HepG2 (cell line): ENCODE data around the gene RNASE8. TPM values are rescaled to one million over a fixed set of nuclear protein-coding genes. Genes with fewer than 3 reads are reported as not detected.
A peak's percentile ranks its signal among the peaks of the same experiment; 100 is the strongest.

ENCODE experiments used
- FOXM1 ChIP-seq: sonication (generic); formaldehyde crosslinking; IDR thresholded peaks from 2 replicates; pipeline ENCODE4 v1.5.0; 2020; ENCODE audit warnings: missing genetic modification reagents
- NFKB2 ChIP-seq: sonication (generic); formaldehyde crosslinking; IDR thresholded peaks from 2 replicates; pipeline ENCODE4 v1.4.0; 2020; ENCODE audit warnings: missing genetic modification reagents, borderline replicate concordance
- XRCC5 ChIP-seq: fragments of 200-400 bp; formaldehyde crosslinking; optimal IDR thresholded peaks from 2 replicates; pipeline ENCODE3; 2017; ENCODE audit warnings: mild to moderate bottlenecking, low read length
- ZMAT3 ChIP-seq: sonication (generic); formaldehyde crosslinking; conservative IDR thresholded peaks from 2 replicates; pipeline ENCODE4 v1.7.0; 2021; ENCODE audit warnings: missing genetic modification reagents
- ZMYM3 ChIP-seq: sonication (generic); formaldehyde crosslinking; IDR thresholded peaks from 2 replicates; pipeline ENCODE4 v1.5.1; 2020; ENCODE audit warnings: mild to moderate bottlenecking, missing genetic modification reagents
- ZNF3 ChIP-seq: IDR thresholded peaks from 2 replicates; pipeline ENCODE4 v1.7.0; 2017; ENCODE audit warnings: inconsistent platforms
- ZNF432 ChIP-seq: sonication (generic); formaldehyde crosslinking; IDR thresholded peaks from 2 replicates; pipeline ENCODE4 v1.5.0; 2020; ENCODE audit warnings: missing genetic modification reagents, mild to moderate bottlenecking, borderline replicate concordance
- ZNF556 ChIP-seq: sonication (generic); formaldehyde crosslinking; IDR thresholded peaks from 2 replicates; pipeline ENCODE4 v1.4.0; 2020; ENCODE audit warnings: mild to moderate bottlenecking, missing genetic modification reagents, borderline replicate concordance
- ZNF777 ChIP-seq: sonication (generic); formaldehyde crosslinking; IDR thresholded peaks from 2 replicates; pipeline ENCODE4 v1.4.0; 2020; ENCODE audit warnings: missing genetic modification reagents
- ZSCAN9 ChIP-seq: IDR thresholded peaks from 2 replicates; pipeline ENCODE4 v1.6.1; 2016; ENCODE audit warnings: borderline replicate concordance
- polyA plus RNA-seq, 8 experiments: library from polyadenylated mRNA; depleted of rRNA in 3 of 8; stranded (reverse) in 7 of 8; unstranded in 1 of 8; fragments of >200 nt; fragmentation: Illumina TruSeq in 4 of 8; extraction: Trizol in 4 of 8; gene quantifications; 2 replicates each; pipeline versions ENCODE4 v1.2.1 to v1.2.3, GENCODE V29; 2011 to 2016; ENCODE audit warnings: low read depth in 4 of 8, missing spikeins in 1 of 8, mixed read lengths in 1 of 8; ENCODE audit not compliant: insufficient read depth in 1 of 8
- total RNA-seq, 5 experiments: library from RNA; depleted of rRNA; stranded (reverse); fragments of >200 nt; fragmentation: Illumina TruSeq; extraction: Trizol; gene quantifications; 2 replicates each; pipeline ENCODE4 v1.2.3, GENCODE V29; 2016; ENCODE audit warnings: low read depth in 1 of 5
- TF ChIP-seq, protein P1 (sequence below): sonication (generic); formaldehyde crosslinking; IDR thresholded peaks from 2 replicates; pipeline ENCODE4 v1.5.0; 2020; ENCODE audit warnings: mild to moderate bottlenecking, missing genetic modification reagents
- TF ChIP-seq, protein P2 (sequence below), 2 experiments: fragments of 450-650 bp in 1 of 2; sonication (generic) in 1 of 2; formaldehyde crosslinking in 1 of 2; IDR thresholded peaks; 2 replicates each; pipeline versions ENCODE4 v1.6.1 to v1.8.0; 2016 to 2022; ENCODE audit warnings: antibody characterized with exemption in 1 of 2, mild to moderate bottlenecking in 1 of 2, missing genetic modification reagents in 1 of 2
- TF ChIP-seq, protein P3 (sequence below): sonication (generic); formaldehyde crosslinking; IDR thresholded peaks from 2 replicates; pipeline ENCODE4 v1.4.0; 2020; ENCODE audit warnings: missing genetic modification reagents

RNASE8 gene
- total and polyA plus RNA-seq, 2 of the 13 experiments (the other 11 are each of a cell fraction or from before 2014, with no cell fraction given): not detected

DNA sequence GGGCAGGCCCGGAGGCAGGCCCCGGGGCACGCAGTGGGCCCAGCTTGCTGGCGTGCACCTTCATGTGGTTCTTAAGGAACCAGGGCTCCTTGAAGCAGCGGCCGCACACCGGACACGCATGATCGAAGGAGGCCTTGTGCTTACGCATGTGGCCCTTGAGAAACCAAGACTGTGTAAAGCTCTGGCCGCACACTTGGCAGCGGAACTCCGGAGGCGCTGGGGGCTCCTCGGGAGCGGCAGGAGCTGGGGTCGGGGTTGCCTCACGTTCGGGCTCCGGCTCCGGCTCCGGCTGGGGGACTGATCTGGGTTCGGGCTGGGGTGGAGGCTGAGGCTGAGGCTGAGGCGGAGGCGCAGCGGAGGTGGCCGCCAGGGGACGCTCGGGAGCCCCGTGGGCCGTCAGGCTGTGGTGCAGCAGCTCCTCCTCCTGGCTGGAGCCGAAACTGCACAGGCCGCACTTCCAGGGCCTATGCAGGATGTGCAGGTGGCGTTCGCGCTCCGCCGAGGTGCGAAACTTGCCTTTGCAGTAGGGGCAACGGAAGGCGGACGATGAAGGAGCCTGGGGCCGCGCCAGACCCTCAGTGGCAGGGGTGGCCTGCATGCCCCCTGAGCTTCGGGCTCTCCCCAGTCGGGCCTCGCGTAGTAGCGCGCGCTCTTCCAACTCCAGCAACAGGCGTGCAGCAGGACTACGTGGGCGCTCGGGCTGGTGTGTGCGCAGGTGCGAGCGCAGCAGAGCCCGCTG is 34.8 kb downstream of the RNASE8 start (continued):
- TF ChIP-seq ZMYM3: peak; percentile 59; the same call in 1 of the 2 replicates
- TF ChIP-seq NFKB2 (CRISPR knock-in tag): peak; percentile 85; the same call in 1 of the 2 replicates
- TF ChIP-seq ZNF432 (CRISPR knock-in tag): no peak
- peak; percentile 99 for TF ChIP-seq ZNF556 (CRISPR knock-in tag)
- TF ChIP-seq ZNF777: no peak; the same call in 1 of the 2 replicates
- TF ChIP-seq, protein P1, sequence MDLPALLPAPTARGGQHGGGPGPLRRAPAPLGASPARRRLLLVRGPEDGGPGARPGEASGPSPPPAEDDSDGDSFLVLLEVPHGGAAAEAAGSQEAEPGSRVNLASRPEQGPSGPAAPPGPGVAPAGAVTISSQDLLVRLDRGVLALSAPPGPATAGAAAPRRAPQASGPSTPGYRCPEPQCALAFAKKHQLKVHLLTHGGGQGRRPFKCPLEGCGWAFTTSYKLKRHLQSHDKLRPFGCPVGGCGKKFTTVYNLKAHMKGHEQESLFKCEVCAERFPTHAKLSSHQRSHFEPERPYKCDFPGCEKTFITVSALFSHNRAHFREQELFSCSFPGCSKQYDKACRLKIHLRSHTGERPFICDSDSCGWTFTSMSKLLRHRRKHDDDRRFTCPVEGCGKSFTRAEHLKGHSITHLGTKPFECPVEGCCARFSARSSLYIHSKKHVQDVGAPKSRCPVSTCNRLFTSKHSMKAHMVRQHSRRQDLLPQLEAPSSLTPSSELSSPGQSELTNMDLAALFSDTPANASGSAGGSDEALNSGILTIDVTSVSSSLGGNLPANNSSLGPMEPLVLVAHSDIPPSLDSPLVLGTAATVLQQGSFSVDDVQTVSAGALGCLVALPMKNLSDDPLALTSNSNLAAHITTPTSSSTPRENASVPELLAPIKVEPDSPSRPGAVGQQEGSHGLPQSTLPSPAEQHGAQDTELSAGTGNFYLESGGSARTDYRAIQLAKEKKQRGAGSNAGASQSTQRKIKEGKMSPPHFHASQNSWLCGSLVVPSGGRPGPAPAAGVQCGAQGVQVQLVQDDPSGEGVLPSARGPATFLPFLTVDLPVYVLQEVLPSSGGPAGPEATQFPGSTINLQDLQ (CRISPR knock-in tag): no peak
- TF ChIP-seq FOXM1: no peak
- TF ChIP-seq XRCC5: peak; percentile 99
- TF ChIP-seq ZMAT3 (CRISPR knock-in tag): peak; percentile 94; the same call in 1 of the 2 replicates
- TF ChIP-seq, protein P2, sequence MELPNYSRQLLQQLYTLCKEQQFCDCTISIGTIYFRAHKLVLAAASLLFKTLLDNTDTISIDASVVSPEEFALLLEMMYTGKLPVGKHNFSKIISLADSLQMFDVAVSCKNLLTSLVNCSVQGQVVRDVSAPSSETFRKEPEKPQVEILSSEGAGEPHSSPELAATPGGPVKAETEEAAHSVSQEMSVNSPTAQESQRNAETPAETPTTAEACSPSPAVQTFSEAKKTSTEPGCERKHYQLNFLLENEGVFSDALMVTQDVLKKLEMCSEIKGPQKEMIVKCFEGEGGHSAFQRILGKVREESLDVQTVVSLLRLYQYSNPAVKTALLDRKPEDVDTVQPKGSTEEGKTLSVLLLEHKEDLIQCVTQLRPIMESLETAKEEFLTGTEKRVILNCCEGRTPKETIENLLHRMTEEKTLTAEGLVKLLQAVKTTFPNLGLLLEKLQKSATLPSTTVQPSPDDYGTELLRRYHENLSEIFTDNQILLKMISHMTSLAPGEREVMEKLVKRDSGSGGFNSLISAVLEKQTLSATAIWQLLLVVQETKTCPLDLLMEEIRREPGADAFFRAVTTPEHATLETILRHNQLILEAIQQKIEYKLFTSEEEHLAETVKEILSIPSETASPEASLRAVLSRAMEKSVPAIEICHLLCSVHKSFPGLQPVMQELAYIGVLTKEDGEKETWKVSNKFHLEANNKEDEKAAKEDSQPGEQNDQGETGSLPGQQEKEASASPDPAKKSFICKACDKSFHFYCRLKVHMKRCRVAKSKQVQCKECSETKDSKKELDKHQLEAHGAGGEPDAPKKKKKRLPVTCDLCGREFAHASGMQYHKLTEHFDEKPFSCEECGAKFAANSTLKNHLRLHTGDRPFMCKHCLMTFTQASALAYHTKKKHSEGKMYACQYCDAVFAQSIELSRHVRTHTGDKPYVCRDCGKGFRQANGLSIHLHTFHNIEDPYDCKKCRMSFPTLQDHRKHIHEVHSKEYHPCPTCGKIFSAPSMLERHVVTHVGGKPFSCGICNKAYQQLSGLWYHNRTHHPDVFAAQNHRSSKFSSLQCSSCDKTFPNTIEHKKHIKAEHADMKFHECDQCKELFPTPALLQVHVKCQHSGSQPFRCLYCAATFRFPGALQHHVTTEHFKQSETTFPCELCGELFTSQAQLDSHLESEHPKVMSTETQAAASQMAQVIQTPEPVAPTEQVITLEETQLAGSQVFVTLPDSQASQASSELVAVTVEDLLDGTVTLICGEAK (IDR thresholded peaks at IDR 0.05): no peak
- TF ChIP-seq, protein P2 (CRISPR knock-in tag; IDR thresholded peaks at IDR 0.05): peak; percentile 62
- TF ChIP-seq ZNF3 (CRISPR knock-in tag): no peak
- TF ChIP-seq, protein P3, sequence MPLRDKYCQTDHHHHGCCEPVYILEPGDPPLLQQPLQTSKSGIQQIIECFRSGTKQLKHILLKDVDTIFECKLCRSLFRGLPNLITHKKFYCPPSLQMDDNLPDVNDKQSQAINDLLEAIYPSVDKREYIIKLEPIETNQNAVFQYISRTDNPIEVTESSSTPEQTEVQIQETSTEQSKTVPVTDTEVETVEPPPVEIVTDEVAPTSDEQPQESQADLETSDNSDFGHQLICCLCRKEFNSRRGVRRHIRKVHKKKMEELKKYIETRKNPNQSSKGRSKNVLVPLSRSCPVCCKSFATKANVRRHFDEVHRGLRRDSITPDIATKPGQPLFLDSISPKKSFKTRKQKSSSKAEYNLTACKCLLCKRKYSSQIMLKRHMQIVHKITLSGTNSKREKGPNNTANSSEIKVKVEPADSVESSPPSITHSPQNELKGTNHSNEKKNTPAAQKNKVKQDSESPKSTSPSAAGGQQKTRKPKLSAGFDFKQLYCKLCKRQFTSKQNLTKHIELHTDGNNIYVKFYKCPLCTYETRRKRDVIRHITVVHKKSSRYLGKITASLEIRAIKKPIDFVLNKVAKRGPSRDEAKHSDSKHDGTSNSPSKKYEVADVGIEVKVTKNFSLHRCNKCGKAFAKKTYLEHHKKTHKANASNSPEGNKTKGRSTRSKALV (CRISPR knock-in tag): no peak
- TF ChIP-seq ZSCAN9 (CRISPR knock-in tag): peak; percentile 91; the same call in 1 of the 2 replicates
